DND-41 (cell line): ENCODE measurements around the gene SDK2.

Source experiments
- ATAC-seq: fragments of 200-7000 bp; cut with Tn5 transposase; 3 replicates; pipeline ENCODE4 v1.9.1; 2021; ENCODE audit warnings: low read depth; ENCODE audit not compliant: insufficient read depth
- DNase-seq: peaks from one replicate; pipeline ENCODE4 v3.0.0-alpha.2; 2020
- H2AFZ ChIP-seq: 2 replicates; pipeline ENCODE4 v1.6.0; 2012; ENCODE audit warnings: low read depth, low read length
- H3K27ac ChIP-seq: 2 replicates; pipeline ENCODE4 v1.5.1; 2012; ENCODE audit warnings: low read length, inconsistent platforms
- H3K27me3 ChIP-seq: fragments of 200-600 bp; sonication (generic); 2 replicates; pipeline ENCODE4 v1.6.0; 2012; ENCODE audit warnings: low read length, mild to moderate bottlenecking, inconsistent platforms; ENCODE audit not compliant: insufficient read depth, poor library complexity
- H3K36me3 ChIP-seq: 2 replicates; pipeline ENCODE4 v1.5.1; 2012; ENCODE audit warnings: low read length, inconsistent platforms; ENCODE audit not compliant: insufficient read depth
- H3K4me1 ChIP-seq: 2 replicates; pipeline ENCODE4 v1.5.1; 2012; ENCODE audit warnings: mild to moderate bottlenecking, low read length; ENCODE audit not compliant: insufficient read depth
- H3K4me2 ChIP-seq: 2 replicates; pipeline ENCODE4 v1.6.0; 2012; ENCODE audit warnings: mild to moderate bottlenecking, moderate library complexity, low read length, inconsistent platforms; ENCODE audit not compliant: insufficient read depth
- H3K4me3 ChIP-seq, 2 experiments: fragments of 200-600 bp in 1 of 2; shearing (Covaris generic) in 1 of 2; 2 replicates each; pipeline ENCODE4 v1.5.1; 2012 to 2016; ENCODE audit warnings: inconsistent platforms in 2 of 2, low read length in 2 of 2, mild to moderate bottlenecking in 2 of 2, low read depth in 1 of 2, moderate library complexity in 1 of 2
- H3K79me2 ChIP-seq: 2 replicates; pipeline ENCODE4 v1.6.0; 2012; ENCODE audit warnings: low read length, inconsistent platforms; ENCODE audit not compliant: insufficient read depth
- H3K9ac ChIP-seq: 2 replicates; pipeline ENCODE4 v1.6.0; 2012; ENCODE audit warnings: low read depth, mild to moderate bottlenecking, inconsistent platforms, low read length, moderate library complexity
- H3K9me3 ChIP-seq: 2 replicates; pipeline ENCODE4 v1.5.1; 2012; ENCODE audit warnings: low read length, moderate library complexity, mild to moderate bottlenecking, inconsistent platforms; ENCODE audit not compliant: insufficient read depth, severe bottlenecking
- H4K20me1 ChIP-seq: 2 replicates; pipeline ENCODE4 v1.6.0; 2012; ENCODE audit warnings: low read length; ENCODE audit not compliant: insufficient read depth
- EZH2 ChIP-seq: IDR thresholded peaks from 3 replicates; pipeline ENCODE4 v1.6.1; 2012; ENCODE audit warnings: borderline replicate concordance, low read depth, mild to moderate bottlenecking, moderate library complexity, low read length, inconsistent platforms; ENCODE audit not compliant: severe bottlenecking
- TF ChIP-seq, protein P1 (sequence below): IDR thresholded peaks from 2 replicates; pipeline ENCODE4 v1.5.1; 2012; ENCODE audit warnings: borderline replicate concordance, low read length, moderate library complexity, mild to moderate bottlenecking; ENCODE audit not compliant: poor library complexity, severe bottlenecking; ENCODE audit errors: extremely low read depth

SDK2 gene

DNA sequence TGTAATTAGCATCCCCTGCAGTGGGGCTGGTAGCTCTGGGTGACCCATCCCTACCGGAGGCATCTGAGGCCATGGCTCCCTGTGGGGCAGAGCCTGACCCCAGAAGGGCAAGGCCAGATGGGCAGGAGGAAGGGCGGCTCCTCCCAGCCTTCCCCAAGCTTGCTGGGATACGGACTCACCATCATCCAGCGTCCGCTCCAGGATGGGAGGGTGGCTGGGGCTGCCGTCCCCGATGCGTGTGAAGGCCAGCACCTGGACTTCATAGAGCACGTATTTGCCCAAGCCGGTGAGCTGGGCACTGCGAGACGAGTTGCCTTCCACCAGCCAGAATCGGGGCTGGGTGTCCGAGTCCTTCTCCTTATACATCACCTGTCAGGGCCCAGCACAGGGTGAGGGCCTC is 250.9 kb downstream of the SDK2 start:
- no peaks in the 10 kb centered on the region for H3K79me2 ChIP-seq
- no peak overlapping the region for H3K27ac ChIP-seq
- no peak overlapping the region for H2AFZ ChIP-seq
- H3K4me1 ChIP-seq: no peaks in the 10 kb centered on the region
- H3K4me3 ChIP-seq: no peak overlapping the region
- H4K20me1 ChIP-seq: no peaks in the 10 kb centered on the region
- ATAC-seq: no peak
- no peaks in the 10 kb centered on the region for H3K9me3 ChIP-seq
- H3K27me3 ChIP-seq: no peaks in the 10 kb centered on the region
- H3K9ac ChIP-seq: no peak overlapping the region
- no peak overlapping the region for H3K4me2 ChIP-seq
- no peak for DNase-seq
- no peak for TF ChIP-seq EZH2
- TF ChIP-seq, protein P1, sequence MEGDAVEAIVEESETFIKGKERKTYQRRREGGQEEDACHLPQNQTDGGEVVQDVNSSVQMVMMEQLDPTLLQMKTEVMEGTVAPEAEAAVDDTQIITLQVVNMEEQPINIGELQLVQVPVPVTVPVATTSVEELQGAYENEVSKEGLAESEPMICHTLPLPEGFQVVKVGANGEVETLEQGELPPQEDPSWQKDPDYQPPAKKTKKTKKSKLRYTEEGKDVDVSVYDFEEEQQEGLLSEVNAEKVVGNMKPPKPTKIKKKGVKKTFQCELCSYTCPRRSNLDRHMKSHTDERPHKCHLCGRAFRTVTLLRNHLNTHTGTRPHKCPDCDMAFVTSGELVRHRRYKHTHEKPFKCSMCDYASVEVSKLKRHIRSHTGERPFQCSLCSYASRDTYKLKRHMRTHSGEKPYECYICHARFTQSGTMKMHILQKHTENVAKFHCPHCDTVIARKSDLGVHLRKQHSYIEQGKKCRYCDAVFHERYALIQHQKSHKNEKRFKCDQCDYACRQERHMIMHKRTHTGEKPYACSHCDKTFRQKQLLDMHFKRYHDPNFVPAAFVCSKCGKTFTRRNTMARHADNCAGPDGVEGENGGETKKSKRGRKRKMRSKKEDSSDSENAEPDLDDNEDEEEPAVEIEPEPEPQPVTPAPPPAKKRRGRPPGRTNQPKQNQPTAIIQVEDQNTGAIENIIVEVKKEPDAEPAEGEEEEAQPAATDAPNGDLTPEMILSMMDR: no peak
- no peaks in the 10 kb centered on the region for H3K36me3 ChIP-seq

GRCh38 chr17:73391331-73392265 is 252.6 kb downstream of the SDK2 start:
- Histone ChIP-seq H3K9ac (no peak overlapping the region), H4K20me1 (no peaks in the 10 kb centered on the region), H3K4me1 (no peaks in the 10 kb centered on the region), H3K79me2 (no peaks in the 10 kb centered on the region), H2AFZ (no peak overlapping the region), H3K9me3 (no peaks in the 10 kb centered on the region), H3K27ac (no peak overlapping the region), H3K4me3 (no peak overlapping the region), H3K4me2 (no peak overlapping the region), H3K36me3 (no peaks in the 10 kb centered on the region), H3K27me3 (no peaks in the 10 kb centered on the region)
- TF ChIP-seq, protein P1: no peak
- no peak for TF ChIP-seq EZH2
- no peak for ATAC-seq
- no peak for DNase-seq

DNA sequence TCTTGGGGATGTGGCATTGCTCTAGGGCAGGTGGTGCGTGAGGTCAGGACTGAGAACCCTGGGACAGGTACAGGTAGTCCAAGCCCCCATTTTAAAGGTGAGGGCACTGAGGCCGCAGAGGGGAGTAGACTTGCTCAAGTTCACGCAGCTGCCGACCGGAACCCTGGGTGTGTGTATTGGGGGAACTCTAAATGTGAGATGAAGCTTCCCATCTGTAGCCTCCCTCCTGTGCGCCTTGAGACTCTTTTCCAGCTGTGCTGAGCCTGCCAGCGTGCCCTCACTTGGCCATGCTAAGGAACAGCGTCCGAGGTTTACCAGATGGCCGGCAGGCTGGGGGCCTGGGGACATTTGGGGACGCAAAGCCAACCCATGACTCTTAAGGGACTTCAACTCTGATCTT is 253.4 kb downstream of the SDK2 start:
- Histone ChIP-seq H3K9me3 (no peaks in the 10 kb centered on the region), H3K79me2 (no peaks in the 10 kb centered on the region), H3K9ac (no peak overlapping the region), H3K27ac (no peak overlapping the region), H3K36me3 (no peaks in the 10 kb centered on the region), H4K20me1 (no peaks in the 10 kb centered on the region), H3K4me1 (no peaks in the 10 kb centered on the region), H3K27me3 (no peaks in the 10 kb centered on the region), H3K4me2 (no peak overlapping the region), H3K4me3 (no peak overlapping the region), H2AFZ (no peak overlapping the region)
- ATAC-seq (no peak), DNase-seq (no peak)
- TF ChIP-seq, protein P1: no peak
- no peak for TF ChIP-seq EZH2
